GM12875 (cell line): ENCODE data around the gene SDC1.
"Not testable (repeated sequence)": the region's sequence is repeated elsewhere in the genome, so short reads cannot be mapped to it uniquely, and the experiment has no call there.

Experiments
- H3K4me3 ChIP-seq: one replicate; pipeline ENCODE4 v1.5.1; 2011; ENCODE audit warnings: low read depth, low read length, control low read depth
- CTCF ChIP-seq: IDR thresholded peaks from 2 replicates; pipeline ENCODE4 v1.5.1; 2011; ENCODE audit warnings: low read depth, mild to moderate bottlenecking, control low read depth, inconsistent platforms, low read length, moderate library complexity, borderline replicate concordance; ENCODE audit not compliant: insufficient read depth

The SDC1 gene

GRCh38 chr2:20249170-20249569 is 24.2 kb upstream of the SDC1 start:
- no peak overlapping the region for H3K4me3 ChIP-seq
- TF ChIP-seq CTCF: no peak

GRCh38 chr2:20247084-20247483 is 22.2 kb upstream of the SDC1 start:
- no peak overlapping the region for H3K4me3 ChIP-seq
- TF ChIP-seq CTCF: no peak

- not testable (repeated sequence) for H3K4me3 ChIP-seq
These were observed 18.7 kb upstream of the SDC1 start for GRCh38 chr2:20243637-20244036.

- no peak for TF ChIP-seq CTCF
- H3K4me3 ChIP-seq: no peak overlapping the region
These were observed 17.9 kb upstream of the SDC1 start for GRCh38 chr2:20242727-20243377.

GRCh38 chr2:20241973-20242726 is 17.2 kb upstream of the SDC1 start:
- peak; percentile 81 for TF ChIP-seq CTCF
- H3K4me3 ChIP-seq: no peak overlapping the region

GRCh38 chr2:20240291-20240690 is 15.4 kb upstream of the SDC1 start:
- H3K4me3 ChIP-seq: not testable (repeated sequence)

GRCh38 chr2:20236496-20236895 is 11.6 kb upstream of the SDC1 start:
- no peak overlapping the region for H3K4me3 ChIP-seq
- TF ChIP-seq CTCF: no peak

GRCh38 chr2:20235655-20236305 is 10.8 kb upstream of the SDC1 start:
- H3K4me3 ChIP-seq: no peak overlapping the region

GRCh38 chr2:20234597-20234996 is 9.7 kb upstream of the SDC1 start:
- not testable (repeated sequence) for H3K4me3 ChIP-seq

More at GRCh38 chr2:20235655-20236305, 10.8 kb upstream of the SDC1 start:
- no peak for TF ChIP-seq CTCF
